Endothelial cell of umbilical vein (primary cell): ENCODE data around the gene ANK2. TPM values are rescaled to one million over a fixed set of nuclear protein-coding genes. Genes with fewer than 3 reads are reported as not detected.

Source experiments
- BruUV-seq: library from RNA; stranded (reverse); fragments of 400-500 nt; replicated peaks from 2 replicates; lab custom pipeline; 2021; lab: Mats Ljungman, UMichigan
- CTCF ChIA-PET: fragments of 300-600, 350-600 bp; sonication (Branson Sonifier 250); formaldehyde crosslinking; loops from one replicate; lab custom pipeline; 2021; ENCODE audit warnings: antibody characterized with exemption, inconsistent platforms; lab: Charles Lee
- POLR2A ChIA-PET: fragments of 300-600, 350-600 bp; sonication (Branson Sonifier 250); formaldehyde crosslinking; loops from one replicate; lab custom pipeline; 2021; ENCODE audit warnings: antibody characterized with exemption, inconsistent platforms; lab: Charles Lee
- DNase-seq: peaks from one replicate; pipeline ENCODE4 v3.0.0-alpha.2; 2011; ENCODE audit warnings: low read depth, low spot score
- FAIRE-seq: peaks from 2 replicates; lab custom pipeline; 2011; peaks lifted over from hg19 to GRCh38; lab: Jason Lieb, UNC
- H2AFZ ChIP-seq: 2 replicates; pipeline ENCODE4 v1.6.0; 2012; ENCODE audit warnings: low read depth, low read length, control low read depth, inconsistent platforms
- H3K27ac ChIP-seq: 2 replicates; pipeline ENCODE4 v1.5.1; 2011; ENCODE audit warnings: low read depth, mild to moderate bottlenecking, control low read depth, low read length, moderate library complexity; ENCODE audit not compliant: insufficient read depth
- H3K27me3 ChIP-seq, 2 experiments: 2 replicates each; pipeline versions ENCODE4 v1.6.0 to v1.6.1; 2011; ENCODE audit warnings: low read length in 2 of 2, mixed read lengths in 1 of 2; ENCODE audit not compliant: control insufficient read depth in 2 of 2, insufficient read depth in 2 of 2
- H3K36me3 ChIP-seq, 2 experiments: 2 replicates in 1 of 2; 3 replicates in 1 of 2; pipeline ENCODE4 v1.5.1; 2011; ENCODE audit warnings: low read length in 2 of 2, mild to moderate bottlenecking in 1 of 2, moderate library complexity in 1 of 2; ENCODE audit not compliant: control insufficient read depth in 2 of 2, insufficient read depth in 2 of 2; ENCODE audit errors: extremely low read depth in 1 of 2
- H3K4me1 ChIP-seq: 3 replicates; pipeline ENCODE4 v1.5.1; 2011; ENCODE audit warnings: mild to moderate bottlenecking, low read length; ENCODE audit not compliant: control insufficient read depth, insufficient read depth; ENCODE audit errors: extremely low read depth
- H3K4me2 ChIP-seq: 2 replicates; pipeline ENCODE4 v1.6.1; 2011; ENCODE audit warnings: low read length, control low read depth, mixed read lengths; ENCODE audit not compliant: insufficient read depth
- H3K4me3 ChIP-seq, 3 experiments: fragments of 200-600 bp in 1 of 3; sonication (generic), shearing (Covaris generic) in 1 of 3; replicated peaks in 1 of 3; 2 replicates each; pipeline ENCODE4 v1.5.1; 2011 to 2016; ENCODE audit warnings: control low read depth in 3 of 3, low read length in 3 of 3, mild to moderate bottlenecking in 2 of 3, inconsistent platforms in 1 of 3, low read depth in 1 of 3, moderate library complexity in 1 of 3; ENCODE audit not compliant: insufficient read depth in 1 of 3
- H3K79me2 ChIP-seq: 2 replicates; pipeline ENCODE4 v1.6.0; 2012; ENCODE audit warnings: low read length, inconsistent platforms; ENCODE audit not compliant: control insufficient read depth, insufficient read depth
- H3K9ac ChIP-seq: replicated peaks from 2 replicates; pipeline ENCODE3; 2011; ENCODE audit warnings: low read length, control low read depth; ENCODE audit not compliant: insufficient read depth; ENCODE audit errors: extremely low read depth
- H3K9me1 ChIP-seq: replicated peaks from 3 replicates; pipeline ENCODE4 v1.6.0; 2011; ENCODE audit warnings: mild to moderate bottlenecking, low read length; ENCODE audit not compliant: control insufficient read depth, insufficient read depth; ENCODE audit errors: extremely low read depth
- H3K9me3 ChIP-seq: replicated peaks from 2 replicates; pipeline ENCODE4 v1.5.1; 2012; ENCODE audit warnings: low read length, inconsistent platforms; ENCODE audit not compliant: control insufficient read depth, insufficient read depth
- H4K20me1 ChIP-seq: replicated peaks from 2 replicates; pipeline ENCODE3; 2011; ENCODE audit warnings: mild to moderate bottlenecking, low read length; ENCODE audit not compliant: control insufficient read depth, insufficient read depth; ENCODE audit errors: extremely low read depth
- CTCF ChIP-seq, 2 donors: IDR thresholded peaks; 1 replicate in 1 of 2; 2 replicates in 1 of 2; pipeline ENCODE4 v1.5.1; 2011; ENCODE audit warnings: low read length in 2 of 2, mild to moderate bottlenecking in 2 of 2, moderate library complexity in 2 of 2, control low read depth in 1 of 2, inconsistent platforms in 1 of 2, low read depth in 1 of 2; ENCODE audit not compliant: insufficient read depth in 1 of 2; ENCODE audit errors: extremely low read depth in 1 of 2
- EZH2 ChIP-seq: IDR thresholded peaks from 2 replicates; pipeline ENCODE4 v1.6.1; 2012; ENCODE audit warnings: borderline replicate concordance, low read depth, mild to moderate bottlenecking, moderate library complexity, low read length, inconsistent platforms; ENCODE audit not compliant: severe bottlenecking
- FOS ChIP-seq: IDR thresholded peaks from 2 replicates; pipeline ENCODE4 v1.6.1; 2011; ENCODE audit warnings: mild to moderate bottlenecking, low read length, moderate library complexity, borderline replicate concordance; ENCODE audit not compliant: insufficient read depth
- GATA2 ChIP-seq: IDR thresholded peaks from 2 replicates; pipeline ENCODE4 v1.7.0; 2011; ENCODE audit warnings: low read depth, mild to moderate bottlenecking, moderate library complexity, mixed read lengths, low read length; ENCODE audit not compliant: insufficient read length, insufficient read depth
- JUN ChIP-seq: IDR thresholded peaks from 2 replicates; pipeline ENCODE4 v1.6.1; 2011; ENCODE audit warnings: borderline replicate concordance, low read depth; ENCODE audit not compliant: insufficient read length, insufficient read depth
- MYC ChIP-seq: IDR thresholded peaks from one replicate; pipeline ENCODE4 v1.6.1; 2011; ENCODE audit warnings: mild to moderate bottlenecking, low read depth, low read length
- POLR2A ChIP-seq: IDR thresholded peaks from 2 replicates; pipeline ENCODE4 v1.6.1; 2012; ENCODE audit warnings: low read depth, mild to moderate bottlenecking, control low read depth, low read length
- POLR2AphosphoS5 ChIP-seq: IDR thresholded peaks from 2 replicates; pipeline ENCODE4 v1.6.1; 2012; ENCODE audit warnings: low read depth, mild to moderate bottlenecking, control low read depth, low read length, moderate library complexity; ENCODE audit not compliant: insufficient read depth
- dilution Hi-C: fragments of 300-500 bp; cut with MboI; formaldehyde crosslinking; loops from one replicate; pipeline ENCODE4 v1.15.0; 2019; ENCODE audit warnings: low sequenced_read_pairs; ENCODE audit not compliant: extremely low pct_ligation_motif_present
- intact Hi-C: fragments of 100-400 bp; cut with micrococcal nuclease; formaldehyde crosslinking; loops from one replicate; pipeline ENCODE4 v1.10.0; 2022
- polyA plus RNA-seq, 4 experiments: library from polyadenylated mRNA; depleted of rRNA in 3 of 4; stranded (reverse) in 3 of 4; unstranded in 1 of 4; fragments of >200 nt; gene quantifications; 2 replicates each; pipeline versions ENCODE4 v1.2.1 to v1.2.3, GENCODE V29; 2011 to 2012; ENCODE audit warnings: missing spikeins in 1 of 4
- total RNA-seq: library from RNA; stranded (reverse); gene quantifications from 2 replicates; pipeline ENCODE4 v1.2.3, GENCODE V29; 2021
- TF ChIP-seq, protein P1 (sequence below): IDR thresholded peaks from 2 replicates; pipeline ENCODE4 v1.6.1; 2011; ENCODE audit not compliant: insufficient read depth, insufficient read length

Gene ANK2
- total and polyA plus RNA-seq, 2 donors (not counting 3 experiments of a cell fraction or from before 2014, with no cell fraction given): not detected

GRCh38 chr4:113080624-113081023 lies 31.2 kb downstream of the ANK2 start:
- no peak overlapping the region for H3K9ac ChIP-seq
- dilution Hi-C loops: no loop called here
- BruUV-seq: no TSS peak
- no peak for TF ChIP-seq FOS
- TF ChIP-seq CTCF (IDR thresholded peaks at IDR 0.05; ENCODE audit: extremely low read depth in 1 of 2, insufficient read depth in 1 of 2, low read depth in 1 of 2, low read length in 2 of 2): no peak
- TF ChIP-seq POLR2A: no peak
- TF ChIP-seq MYC: no peak
- TF ChIP-seq, protein P1, sequence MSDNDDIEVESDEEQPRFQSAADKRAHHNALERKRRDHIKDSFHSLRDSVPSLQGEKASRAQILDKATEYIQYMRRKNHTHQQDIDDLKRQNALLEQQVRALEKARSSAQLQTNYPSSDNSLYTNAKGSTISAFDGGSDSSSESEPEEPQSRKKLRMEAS: no peak
- no peak for TF ChIP-seq GATA2
- no peak for TF ChIP-seq JUN
- no peak for TF ChIP-seq EZH2
- no peak for TF ChIP-seq POLR2AphosphoS5
- H3K36me3 ChIP-seq: no peaks in the 10 kb centered on the region
- H3K27me3 ChIP-seq: no peaks in the 10 kb centered on the region
- no peak overlapping the region for H3K27ac ChIP-seq
- ChIA-PET POLR2A (no interaction called here), CTCF (no interaction called here)
- no peak for FAIRE-seq
- no peaks in the 10 kb centered on the region for H3K9me1 ChIP-seq
- no peak overlapping the region for H2AFZ ChIP-seq
- H3K9me3 ChIP-seq: no peaks in the 10 kb centered on the region
- H3K4me1 ChIP-seq: no peaks in the 10 kb centered on the region
- no peaks in the 10 kb centered on the region for H4K20me1 ChIP-seq
- no peak overlapping the region for H3K4me3 ChIP-seq
- intact Hi-C loops: no loop called here
- no peak overlapping the region for H3K4me2 ChIP-seq
- H3K79me2 ChIP-seq: no peaks in the 10 kb centered on the region
- DNase-seq: no peak
